Measurements from ENCODE around the gene SFRP5. TPM values are rescaled to one million over a fixed set of nuclear protein-coding genes. Genes with fewer than 3 reads are reported as not detected.

SFRP5 gene
- total and polyA plus RNA-seq, 9 donors, result 0.18 to 3.0 (median 0.41) TPM; not detected in 2

- DNase-seq, result peak in 1 of 5 donors; percentile 23
- TF ChIP-seq, protein P1, sequence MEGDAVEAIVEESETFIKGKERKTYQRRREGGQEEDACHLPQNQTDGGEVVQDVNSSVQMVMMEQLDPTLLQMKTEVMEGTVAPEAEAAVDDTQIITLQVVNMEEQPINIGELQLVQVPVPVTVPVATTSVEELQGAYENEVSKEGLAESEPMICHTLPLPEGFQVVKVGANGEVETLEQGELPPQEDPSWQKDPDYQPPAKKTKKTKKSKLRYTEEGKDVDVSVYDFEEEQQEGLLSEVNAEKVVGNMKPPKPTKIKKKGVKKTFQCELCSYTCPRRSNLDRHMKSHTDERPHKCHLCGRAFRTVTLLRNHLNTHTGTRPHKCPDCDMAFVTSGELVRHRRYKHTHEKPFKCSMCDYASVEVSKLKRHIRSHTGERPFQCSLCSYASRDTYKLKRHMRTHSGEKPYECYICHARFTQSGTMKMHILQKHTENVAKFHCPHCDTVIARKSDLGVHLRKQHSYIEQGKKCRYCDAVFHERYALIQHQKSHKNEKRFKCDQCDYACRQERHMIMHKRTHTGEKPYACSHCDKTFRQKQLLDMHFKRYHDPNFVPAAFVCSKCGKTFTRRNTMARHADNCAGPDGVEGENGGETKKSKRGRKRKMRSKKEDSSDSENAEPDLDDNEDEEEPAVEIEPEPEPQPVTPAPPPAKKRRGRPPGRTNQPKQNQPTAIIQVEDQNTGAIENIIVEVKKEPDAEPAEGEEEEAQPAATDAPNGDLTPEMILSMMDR (IDR thresholded peaks at IDR 0.05), result no peak
- TF ChIP-seq EP300 (IDR thresholded peaks at IDR 0.05) (no peak), POLR2A (IDR thresholded peaks at IDR 0.05) (no peak)
These were observed 45.1 kb downstream of the SFRP5 start for GRCh38 chr10:97726636-97727178.

GRCh38 chr10:97724341-97724941 is 47.4 kb downstream of the SFRP5 start:
- Histone ChIP-seq H3K27me3 (no peaks in the 10 kb centered on the region), H3K27ac (no peak overlapping the region), H3K4me3 (no peak overlapping the region), H3K9me3 (no peaks in the 10 kb centered on the region), H3K36me3 (no peaks in the 10 kb centered on the region), H3K4me1 (ENCODE audit: insufficient read depth) (no peaks in the 10 kb centered on the region)
- no peak for DNase-seq
- 49 to 55% (median 53%) methylated on average over 5 of the region's 5 CpGs for WGBS, 3 donors
- intact Hi-C loops (cut with DNase I), result loop anchor here in 1 of 4 donors (5.0 kb wide), 1 partner anchor 37 kb away; the partner anchor contains the start of gene AVPI1
- TF ChIP-seq EP300 (IDR thresholded peaks at IDR 0.05), result no peak
- TF ChIP-seq, protein P1 (IDR thresholded peaks at IDR 0.05), result no peak
- no peak for TF ChIP-seq POLR2A (IDR thresholded peaks at IDR 0.05)

More at GRCh38 chr10:97726636-97727178, 45.1 kb downstream of the SFRP5 start:
- Histone ChIP-seq H3K27me3 (no peaks in the 10 kb centered on the region), H3K4me1 (ENCODE audit: insufficient read depth) (no peaks in the 10 kb centered on the region), H3K36me3 (no peaks in the 10 kb centered on the region), H3K9me3 (no peaks in the 10 kb centered on the region), H3K4me3 (peak overlapping the region; percentile 20), H3K27ac (no peak overlapping the region)
- intact Hi-C loops (cut with DNase I), result no loop called here
- 40 to 52% (median 49%) methylated on average over 8 of the region's 8 CpGs for WGBS, 3 donors

- Histone ChIP-seq H3K9me3 (no peaks in the 10 kb centered on the region), H3K4me3 (no peak overlapping the region), H3K4me1 (ENCODE audit: insufficient read depth) (peaks cover 2% of the 10 kb centered on the region), H3K36me3 (no peaks in the 10 kb centered on the region), H3K27ac (no peak overlapping the region), H3K27me3 (no peaks in the 10 kb centered on the region)
- intact Hi-C loops (cut with DNase I), result loop anchor here in 1 of 4 donors (5.0 kb wide), 1 partner anchor 36 kb away; the partner anchor contains the start of gene AVPI1
- TF ChIP-seq, protein P1 (IDR thresholded peaks at IDR 0.05), result no peak
- TF ChIP-seq EP300 (IDR thresholded peaks at IDR 0.05) (no peak), POLR2A (IDR thresholded peaks at IDR 0.05) (no peak)
- 73 to 81% (median 79%) methylated on average over 3 of the region's 3 CpGs for WGBS, 3 donors
- DNase-seq, result no peak
These were observed 48.8 kb downstream of the SFRP5 start for GRCh38 chr10:97723001-97723400.

DNA sequence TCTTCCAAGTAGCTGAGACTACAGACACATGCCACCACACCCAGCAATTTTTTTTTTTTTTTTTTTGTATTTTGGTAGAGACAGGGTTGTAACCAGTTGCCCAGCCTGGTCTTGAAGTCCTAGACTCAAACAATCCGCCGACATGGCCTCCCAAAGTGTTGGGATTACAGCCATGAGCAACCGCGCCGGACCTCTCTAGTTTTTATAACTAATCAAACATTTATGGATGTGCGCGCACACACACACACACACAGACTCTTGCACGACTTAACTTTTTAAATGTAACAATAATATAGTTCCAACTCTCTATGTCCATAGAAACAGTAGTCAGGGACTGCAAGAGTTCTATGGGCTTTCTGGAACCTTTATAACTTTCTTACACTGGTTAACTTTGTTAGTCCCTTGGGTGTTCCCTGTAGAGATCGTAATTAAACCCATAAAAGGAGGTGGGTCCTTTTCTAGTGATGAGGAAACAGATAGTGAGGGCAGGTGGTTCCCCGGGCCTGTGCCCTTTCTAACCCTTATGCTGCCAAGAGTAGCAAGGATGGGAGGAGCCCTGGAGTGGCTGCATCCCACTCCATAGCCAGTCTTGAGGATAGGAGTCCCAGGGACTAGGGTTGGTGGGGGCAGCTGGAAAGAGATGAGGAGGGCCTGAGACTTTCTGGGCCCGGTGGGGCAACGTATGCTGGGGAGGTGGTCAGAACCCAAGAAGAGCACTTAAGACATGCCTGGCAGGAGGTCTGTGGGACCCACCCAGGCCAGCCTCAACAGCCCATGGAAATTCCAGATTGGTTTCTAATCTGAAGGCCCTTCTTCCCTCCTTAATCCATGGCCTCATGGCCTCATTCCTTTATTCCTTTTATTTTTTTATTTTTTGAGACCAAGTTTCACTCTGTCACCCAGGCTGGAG is 49.7 kb downstream of the SFRP5 start:
- intact Hi-C loops (cut with DNase I), result loop anchor here in 1 of 4 donors (5.0 kb wide), 1 partner anchor 35 kb away; the partner anchor contains the start of gene AVPI1
- H3K27ac ChIP-seq, result no peak overlapping the region
- DNase-seq, result no peak
- 77 to 88% (median 79%) methylated on average over 12 of the region's 12 CpGs for WGBS, 3 donors
- no peaks in the 10 kb centered on the region for H3K9me3 ChIP-seq
- H3K36me3 ChIP-seq, result no peaks in the 10 kb centered on the region
- TF ChIP-seq, protein P1 (IDR thresholded peaks at IDR 0.05), result no peak
- TF ChIP-seq EP300 (IDR thresholded peaks at IDR 0.05), result no peak
- TF ChIP-seq POLR2A (IDR thresholded peaks at IDR 0.05), result no peak
- H3K4me3 ChIP-seq, result no peak overlapping the region
- no peaks in the 10 kb centered on the region for H3K27me3 ChIP-seq
- H3K4me1 ChIP-seq (ENCODE audit: insufficient read depth), result peaks cover 2% of the 10 kb centered on the region

All from ovary (tissue), 9 donors.